Stimulated activated naive CD8-positive, alpha-beta T cell treated with anti-CD3 and anti-CD28 coated beads, Interleukin-15, Interleukin-2, amounts not matched to agents 100 U/mL and 50 U/mL, for 24 hours (primary cell): ENCODE data around the gene LINGO1.

Experiments
- ATAC-seq: fragments of 150-1000 bp; cut with Tn5 transposase; one replicate; pipeline ENCODE4 v1.10.0; 2021
- DNase-seq: peaks from one replicate; pipeline ENCODE4 v3.0.0; 2021

Gene LINGO1

GRCh38 chr15:77568973-77569728, 63.6 kb downstream of the LINGO1 start:
- no peak for ATAC-seq
- no peak for DNase-seq

- no peak for ATAC-seq
- no peak for DNase-seq
Measured at GRCh38 chr15:77568014-77568972, 64.4 kb downstream of the LINGO1 start.

GRCh38 chr15:77567202-77567601, 65.5 kb downstream of the LINGO1 start:
- DNase-seq: no peak
- no peak for ATAC-seq

GRCh38 chr15:77566092-77566491, 66.6 kb downstream of the LINGO1 start:
- ATAC-seq: no peak
- DNase-seq: no peak

GRCh38 chr15:77565378-77565915, 67.3 kb downstream of the LINGO1 start:
- no peak for ATAC-seq

GRCh38 chr15:77564938-77565337, 67.8 kb downstream of the LINGO1 start:
- ATAC-seq (no peak), DNase-seq (no peak)

More at GRCh38 chr15:77565378-77565915, 67.3 kb downstream of the LINGO1 start:
- DNase-seq: no peak

- ATAC-seq: no peak
- no peak for DNase-seq
Measured at GRCh38 chr15:77564341-77564740, 68.4 kb downstream of the LINGO1 start.

- DNase-seq (no peak), ATAC-seq (no peak)
Measured at GRCh38 chr15:77563623-77564156, 69.0 kb downstream of the LINGO1 start.
